Retinal pigment epithelial cell (primary cell): ENCODE data around the gene EGFR.

Experiments used
- DNase-seq: peaks from one replicate; pipeline ENCODE4 v3.0.0-alpha.2; 2010; ENCODE audit warnings: low read depth
- H3K4me3 ChIP-seq: 2 replicates; pipeline ENCODE4 v1.5.1; 2011; ENCODE audit warnings: mild to moderate bottlenecking, low read length, control low read depth, moderate library complexity
- TF ChIP-seq, protein P1 (sequence below): conservative IDR thresholded peaks from 2 replicates; pipeline ENCODE4 v1.5.1; 2011; ENCODE audit warnings: low read depth, low read length, control low read depth, inconsistent platforms

EGFR gene

GRCh38 chr7:55046582-55047342 is 27.9 kb downstream of the EGFR start:
- TF ChIP-seq, protein P1, sequence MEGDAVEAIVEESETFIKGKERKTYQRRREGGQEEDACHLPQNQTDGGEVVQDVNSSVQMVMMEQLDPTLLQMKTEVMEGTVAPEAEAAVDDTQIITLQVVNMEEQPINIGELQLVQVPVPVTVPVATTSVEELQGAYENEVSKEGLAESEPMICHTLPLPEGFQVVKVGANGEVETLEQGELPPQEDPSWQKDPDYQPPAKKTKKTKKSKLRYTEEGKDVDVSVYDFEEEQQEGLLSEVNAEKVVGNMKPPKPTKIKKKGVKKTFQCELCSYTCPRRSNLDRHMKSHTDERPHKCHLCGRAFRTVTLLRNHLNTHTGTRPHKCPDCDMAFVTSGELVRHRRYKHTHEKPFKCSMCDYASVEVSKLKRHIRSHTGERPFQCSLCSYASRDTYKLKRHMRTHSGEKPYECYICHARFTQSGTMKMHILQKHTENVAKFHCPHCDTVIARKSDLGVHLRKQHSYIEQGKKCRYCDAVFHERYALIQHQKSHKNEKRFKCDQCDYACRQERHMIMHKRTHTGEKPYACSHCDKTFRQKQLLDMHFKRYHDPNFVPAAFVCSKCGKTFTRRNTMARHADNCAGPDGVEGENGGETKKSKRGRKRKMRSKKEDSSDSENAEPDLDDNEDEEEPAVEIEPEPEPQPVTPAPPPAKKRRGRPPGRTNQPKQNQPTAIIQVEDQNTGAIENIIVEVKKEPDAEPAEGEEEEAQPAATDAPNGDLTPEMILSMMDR = no peak
- H3K4me3 ChIP-seq = no peak overlapping the region
- DNase-seq = no peak

GRCh38 chr7:55048221-55048859 is 29.5 kb downstream of the EGFR start:
- TF ChIP-seq, protein P1 = no peak
- H3K4me3 ChIP-seq = no peak overlapping the region

GRCh38 chr7:55050281-55050680 is 31.5 kb downstream of the EGFR start:
- TF ChIP-seq, protein P1 = no peak
- no peak overlapping the region for H3K4me3 ChIP-seq
- DNase-seq = no peak

More at GRCh38 chr7:55048221-55048859, 29.5 kb downstream of the EGFR start:
- DNase-seq = no peak

DNA sequence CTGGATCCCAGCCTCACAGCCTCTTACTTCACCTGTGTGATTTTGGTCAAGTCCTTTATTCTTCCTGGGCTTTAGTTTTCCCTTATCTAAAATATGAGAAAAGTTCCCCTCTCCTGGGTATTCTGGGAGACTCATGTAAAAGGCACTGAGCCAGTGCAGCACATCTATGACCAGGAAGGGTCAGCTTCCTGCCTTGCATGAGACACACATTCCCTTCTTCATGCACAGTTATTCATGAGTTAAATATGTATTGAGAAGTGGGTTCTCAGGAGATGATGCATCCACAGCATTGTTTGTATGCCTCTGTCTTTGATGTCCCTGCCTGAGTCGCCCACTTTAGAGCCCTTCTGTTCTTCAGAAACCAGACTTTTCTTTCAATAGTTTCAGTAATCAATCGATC is 33.3 kb downstream of the EGFR start:
- TF ChIP-seq, protein P1 = no peak
- DNase-seq = no peak

DNA sequence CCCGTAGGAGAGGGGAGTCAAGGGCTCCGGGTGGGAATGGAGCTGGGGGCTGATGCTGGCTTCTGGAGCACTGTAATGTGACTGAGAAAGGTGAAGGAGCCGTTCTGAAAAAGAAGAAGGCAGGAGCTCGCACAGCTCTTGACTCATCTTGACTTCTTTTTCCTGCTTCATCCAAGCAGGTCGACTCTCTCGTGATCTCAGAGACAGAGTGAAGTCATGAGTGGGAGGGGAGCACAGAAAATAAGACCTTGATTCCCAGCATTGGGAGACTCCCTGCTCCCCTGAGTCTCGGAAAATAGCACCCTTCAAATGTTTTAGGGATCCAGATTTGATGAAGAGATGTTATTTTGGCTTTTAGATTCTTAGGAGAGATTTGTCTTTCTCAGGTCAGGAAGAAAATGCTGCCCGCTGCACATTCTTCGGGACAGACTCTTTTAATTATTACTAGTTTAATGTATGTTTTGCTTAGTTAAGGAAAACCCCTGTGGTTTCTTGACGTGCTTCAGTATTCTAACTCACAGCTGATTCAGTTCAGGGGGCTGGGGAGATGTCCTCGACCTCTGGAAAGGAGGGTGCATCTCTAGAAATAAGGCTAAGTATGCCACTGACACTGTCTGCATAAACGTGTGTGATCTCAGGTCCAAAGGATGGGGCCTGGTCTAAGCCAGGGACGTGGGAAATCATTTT is 34.1 kb downstream of the EGFR start:
- no peak overlapping the region for H3K4me3 ChIP-seq
- TF ChIP-seq, protein P1 = no peak
- no peak for DNase-seq

More for the DNA sequence above, 33.3 kb downstream of the EGFR start:
- H3K4me3 ChIP-seq = no peak overlapping the region

GRCh38 chr7:55053651-55054571 is 35.1 kb downstream of the EGFR start:
- no peak for DNase-seq
- TF ChIP-seq, protein P1 = no peak
- no peak overlapping the region for H3K4me3 ChIP-seq
